SIG-M5 (cell line): ENCODE measurements around the gene ASH1L.
"Not testable (repeated sequence)": the region's sequence is repeated elsewhere in the genome, so short reads cannot be mapped to it uniquely, and the experiment has no call there.

Source experiments
- DNase-seq: peaks from one replicate; lab custom pipeline; 2025; lab: John Stamatoyannopoulos, UW

The ASH1L gene

DNA sequence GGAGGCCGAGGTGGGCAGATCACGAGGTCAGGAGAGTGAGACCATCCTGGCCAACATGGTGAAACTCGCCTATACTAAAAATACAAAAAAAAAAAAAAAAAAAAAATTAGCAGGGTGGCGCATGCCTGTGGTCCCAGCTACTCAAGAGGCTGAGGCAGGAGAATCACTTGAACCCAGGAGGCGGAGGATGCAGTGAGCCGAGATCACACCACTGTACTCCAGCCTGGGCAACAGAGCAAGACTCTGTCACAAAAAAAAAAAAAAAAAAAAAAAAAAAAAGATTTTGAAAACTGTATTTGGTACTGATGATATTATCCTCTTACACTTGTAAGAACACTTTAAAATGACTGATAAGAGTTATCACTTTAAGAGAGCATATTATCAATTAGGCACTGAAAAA, 74.2 kb downstream of the ASH1L start:
- not testable (repeated sequence) for DNase-seq

DNA sequence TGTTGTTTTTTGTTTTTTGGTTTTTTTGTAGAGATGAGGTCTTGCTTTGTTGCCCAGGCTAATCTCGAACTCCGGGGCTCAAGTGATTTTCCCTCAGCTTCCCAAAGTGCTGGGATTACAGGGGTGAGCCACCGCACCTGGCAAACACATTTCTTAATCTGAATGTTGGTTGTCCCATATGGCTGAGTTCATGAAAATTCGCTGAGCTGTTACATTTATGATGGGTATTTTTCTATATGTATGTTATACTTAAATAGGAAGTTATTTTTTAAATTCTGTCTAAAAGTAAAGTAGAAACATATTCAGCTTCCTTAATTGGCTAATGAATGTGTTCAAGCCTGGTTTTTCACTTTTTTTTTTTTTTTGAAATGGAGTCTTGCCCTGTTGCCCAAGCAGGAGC, 75.1 kb downstream of the ASH1L start:
- no peak for DNase-seq

DNA sequence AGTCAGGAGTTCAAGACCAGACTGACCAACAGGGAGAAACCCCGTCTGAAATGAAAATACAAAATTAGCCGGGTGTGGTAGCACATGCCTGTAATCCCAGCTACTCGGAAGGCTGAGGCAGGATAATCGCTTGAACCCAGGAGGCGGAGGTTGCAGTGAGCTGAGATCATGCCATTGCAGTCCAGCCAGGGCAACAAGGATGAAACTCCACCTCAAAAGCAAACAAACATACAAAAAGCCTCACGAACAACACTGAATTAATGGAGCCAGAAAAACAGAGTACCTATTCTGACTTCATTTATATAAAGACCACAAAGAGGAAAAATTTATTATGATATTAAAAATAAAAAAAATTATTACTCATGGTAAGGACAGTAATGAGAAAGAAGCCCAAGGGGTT, 75.7 kb downstream of the ASH1L start:
- not testable (repeated sequence) for DNase-seq

DNA sequence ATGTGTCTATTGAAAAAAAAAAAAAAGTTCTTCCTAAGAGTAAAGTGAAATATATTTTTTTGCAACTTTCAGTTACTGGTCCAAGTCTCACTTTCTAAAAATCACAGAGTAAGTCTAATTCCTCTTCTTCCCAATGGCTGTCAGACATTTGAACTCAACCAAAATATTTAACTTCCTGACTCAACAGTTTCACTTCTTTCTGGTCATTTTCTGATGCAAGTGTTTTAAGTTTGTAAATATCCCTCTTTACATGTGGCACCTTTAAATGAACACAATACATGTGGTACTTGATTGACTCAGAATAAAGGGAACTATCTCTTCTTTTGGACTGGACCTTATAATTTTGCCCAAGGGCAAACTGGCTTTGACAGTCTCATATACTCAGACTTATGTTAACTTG, 76.7 kb downstream of the ASH1L start:
- DNase-seq = peak; percentile 24

DNA sequence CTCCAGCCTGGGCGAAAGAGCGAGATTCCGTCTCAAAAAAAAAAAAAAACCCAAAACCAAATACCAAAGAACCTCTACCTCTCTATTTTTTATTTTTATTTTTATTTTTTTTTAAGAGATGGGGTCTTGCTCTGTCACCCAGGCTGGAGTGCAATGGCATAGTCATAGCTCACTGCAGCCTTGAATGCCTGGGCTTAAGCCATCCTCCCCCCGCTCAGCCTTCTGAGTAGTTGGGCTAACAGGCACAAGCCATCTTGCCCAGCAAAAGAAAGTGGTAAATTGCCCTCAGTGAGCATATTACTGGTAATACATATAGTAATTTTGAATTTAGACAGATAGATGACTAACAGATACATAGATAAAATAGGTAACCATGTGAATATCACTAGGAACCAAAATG, 77.4 kb downstream of the ASH1L start:
- DNase-seq = no peak

DNA sequence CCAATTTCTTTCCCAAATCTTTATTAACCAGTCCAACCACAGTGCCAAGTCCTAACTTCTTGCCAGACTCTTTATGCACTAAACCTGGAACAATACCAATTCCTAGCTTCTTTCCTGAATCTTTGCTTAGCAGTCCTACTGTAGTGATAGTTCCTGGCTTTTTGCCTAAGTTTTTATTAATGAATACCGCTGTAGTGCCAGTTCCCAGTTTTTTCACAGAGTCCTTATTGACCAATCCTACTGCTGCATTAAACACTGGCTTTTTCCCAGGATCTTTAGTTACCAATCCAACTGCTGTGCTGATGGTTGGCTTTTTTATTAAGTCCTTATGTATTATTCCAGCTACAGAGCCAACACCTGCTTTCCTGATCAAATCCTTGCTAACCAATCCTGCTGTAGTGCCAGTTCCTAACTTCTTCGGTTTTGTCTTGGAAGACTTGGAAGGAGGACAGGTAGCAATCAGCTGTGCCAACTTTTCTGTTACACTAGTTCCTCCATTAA, 80.8 kb downstream of the ASH1L start:
- DNase-seq = no peak

DNA sequence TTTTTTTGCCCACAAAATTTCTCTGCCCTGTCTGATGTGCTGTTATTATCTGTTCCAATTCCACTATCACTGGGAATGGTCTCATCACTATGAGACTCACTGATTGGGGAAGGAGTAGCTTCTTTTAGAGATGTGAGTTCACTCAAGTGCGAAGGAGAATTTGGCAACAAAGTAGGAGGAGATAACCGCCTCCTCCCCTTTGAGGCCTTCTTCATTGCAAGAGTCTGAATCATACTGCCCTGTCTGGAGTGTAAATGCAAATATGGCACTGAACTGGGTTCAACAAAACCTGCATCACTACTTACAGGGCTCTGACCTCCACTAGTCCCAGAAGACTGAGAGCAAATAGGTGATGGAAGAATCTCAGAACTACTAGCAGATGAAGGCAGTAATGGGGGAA, 83.4 kb downstream of the ASH1L start:
- DNase-seq = no peak

DNA sequence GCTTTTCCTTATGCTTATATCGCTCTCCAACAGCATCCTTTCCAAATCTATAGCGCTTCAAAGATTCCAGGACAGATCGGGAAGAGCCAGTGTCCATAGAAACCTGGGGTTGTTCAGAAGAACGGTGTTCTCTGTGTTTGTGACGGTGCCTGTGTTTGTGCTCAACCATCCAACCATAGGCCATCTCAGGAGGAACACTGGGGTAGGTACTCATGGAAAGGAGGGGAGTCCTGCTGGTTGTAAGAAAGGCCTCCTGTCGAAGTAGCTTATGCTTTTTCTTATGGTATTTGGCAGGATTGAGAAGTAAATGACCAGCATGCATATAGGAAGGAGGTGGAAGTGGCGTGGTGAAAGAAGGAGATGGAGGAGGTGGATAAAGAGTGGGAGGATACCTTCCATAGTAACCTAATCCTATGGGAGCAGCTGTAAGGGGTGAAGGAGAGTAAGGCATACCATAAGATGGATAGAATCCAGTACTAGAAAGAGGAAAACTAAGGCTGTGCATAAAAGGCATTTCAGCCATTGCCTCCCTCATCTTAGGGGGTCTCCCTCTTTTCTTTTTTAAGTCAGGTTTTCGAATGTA, 84.2 kb downstream of the ASH1L start:
- DNase-seq = no peak

DNA sequence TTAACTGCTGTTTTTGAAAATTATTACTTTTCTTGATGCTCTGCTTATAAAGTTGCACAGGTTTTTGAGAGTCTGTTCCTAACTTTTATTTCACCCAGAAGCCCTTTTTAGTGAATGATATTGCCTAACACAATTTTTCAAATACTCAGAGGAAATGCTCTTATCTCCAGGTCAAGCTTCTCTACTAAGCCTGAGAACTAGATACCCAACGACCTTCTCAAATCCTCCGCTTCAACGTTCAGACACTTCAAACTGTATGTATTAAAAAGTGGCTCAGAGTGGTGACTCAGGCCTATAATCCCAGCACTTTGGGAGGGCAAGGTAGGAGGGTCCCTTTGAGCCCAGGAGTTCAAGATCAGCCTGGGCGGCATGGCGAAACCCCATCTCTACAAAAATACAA, 88.5 kb downstream of the ASH1L start:
- DNase-seq = no peak

DNA sequence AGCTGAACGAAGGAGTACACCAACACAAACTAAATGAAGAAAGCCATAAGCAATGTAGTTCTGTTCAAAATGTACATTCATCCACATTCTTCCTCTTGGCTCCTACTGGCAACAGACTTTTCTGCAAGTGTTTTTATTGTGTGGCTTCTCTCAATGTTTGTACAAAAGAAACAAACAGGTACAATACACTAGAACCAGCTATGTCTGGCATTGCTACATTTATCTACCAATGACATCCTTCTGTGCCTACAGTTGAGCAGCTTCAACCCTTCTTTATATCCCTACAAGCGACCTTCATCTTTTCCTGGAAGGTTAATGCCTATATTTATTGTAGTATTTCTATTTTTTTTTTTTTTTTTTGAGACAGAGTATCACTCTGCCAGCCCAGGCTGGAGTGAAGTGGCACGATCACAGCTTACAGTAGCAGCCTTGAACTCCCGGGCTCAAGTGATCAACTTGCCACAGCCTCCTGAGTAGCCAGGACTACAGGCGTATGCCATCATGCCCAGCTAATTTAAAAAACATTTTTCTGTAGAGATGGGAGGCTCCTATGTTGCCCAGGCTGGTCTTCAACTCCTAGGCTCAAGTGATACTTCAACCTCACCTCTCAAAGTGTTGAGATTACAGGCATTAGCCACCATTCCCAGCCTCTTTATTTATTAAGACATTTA, 89.3 kb downstream of the ASH1L start:
- no peak for DNase-seq

DNA sequence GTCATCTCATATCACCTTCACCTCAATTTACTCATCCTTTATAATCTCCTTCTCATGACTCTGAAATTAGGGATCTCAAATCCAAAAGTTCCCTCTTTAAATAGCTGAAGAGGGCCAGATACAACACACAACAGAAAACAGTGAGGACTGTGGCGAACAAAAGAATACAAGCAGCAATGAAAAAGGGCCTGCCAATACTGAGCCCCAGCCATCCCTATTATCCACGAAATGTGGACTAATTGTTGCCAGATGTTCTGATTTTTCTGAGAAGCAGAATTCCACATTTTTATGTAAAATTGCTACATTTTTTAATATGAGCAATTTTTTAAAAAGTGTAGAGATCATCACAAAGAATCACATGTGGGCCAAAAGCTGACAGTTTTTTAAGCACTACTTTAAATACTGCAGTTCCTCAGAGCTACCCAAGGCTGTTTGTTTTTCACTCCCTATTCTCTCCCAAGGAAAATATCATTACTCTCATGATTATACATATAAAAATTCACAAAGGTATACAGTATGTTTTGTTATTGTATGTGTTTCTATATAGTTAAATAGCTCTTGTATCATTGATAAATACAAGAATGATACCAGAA, 90.0 kb downstream of the ASH1L start:
- DNase-seq = no peak

DNA sequence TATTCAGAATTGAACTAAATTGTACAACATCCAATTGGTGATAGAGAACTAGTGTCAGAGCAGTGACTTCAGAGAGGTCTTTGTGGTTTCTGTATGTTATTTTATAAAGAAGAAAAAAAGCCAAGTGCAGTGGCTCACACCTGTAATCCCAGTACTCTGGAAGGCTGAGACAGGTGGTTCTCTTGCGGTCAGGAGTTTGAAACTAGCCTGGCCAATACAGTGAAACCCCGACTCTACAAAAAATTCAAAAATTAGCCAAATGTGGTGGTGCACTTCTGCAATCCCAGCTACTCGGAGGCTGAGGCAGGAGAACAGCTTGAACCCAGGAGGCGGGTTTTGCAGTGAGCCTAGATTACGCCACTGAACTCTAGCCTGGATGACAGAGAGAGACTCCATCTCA, 90.7 kb downstream of the ASH1L start:
- DNase-seq = no peak

DNA sequence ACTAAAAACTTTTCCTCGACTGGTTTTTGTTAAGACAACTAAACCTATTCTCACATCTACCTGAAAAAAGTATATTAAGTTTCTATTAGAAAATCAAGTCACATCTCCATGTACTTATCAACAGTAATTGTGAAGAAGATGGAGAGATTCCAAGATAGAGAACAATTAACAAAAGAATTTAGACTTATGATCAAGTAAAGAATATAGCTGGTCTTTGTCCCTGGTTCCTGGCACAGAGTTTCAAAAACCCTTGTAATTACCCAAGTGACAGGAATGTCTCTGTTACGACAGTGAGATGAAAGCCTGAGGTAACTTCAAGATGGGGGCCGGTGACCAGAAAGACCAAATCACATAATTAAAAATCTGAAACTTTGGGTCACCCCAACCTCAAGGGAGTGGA, 91.6 kb downstream of the ASH1L start:
- DNase-seq = no peak

DNA sequence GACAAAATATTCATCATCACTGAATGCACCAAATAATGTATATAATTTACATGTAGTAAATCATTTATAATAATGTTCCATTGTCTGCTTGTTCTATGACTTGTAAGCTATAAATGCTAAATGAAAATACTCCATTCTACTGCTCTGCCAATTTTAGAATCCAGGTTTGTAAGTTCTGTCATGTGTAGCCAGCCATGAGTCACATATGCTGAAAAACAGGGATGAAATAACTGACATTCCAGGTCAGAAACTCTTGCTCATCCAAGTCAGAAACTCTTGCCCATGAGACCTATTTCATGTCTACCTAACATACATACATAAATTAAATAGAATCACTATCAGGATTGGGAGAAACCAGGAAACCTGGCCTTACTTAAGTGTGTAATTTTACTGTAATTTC, 95.6 kb downstream of the ASH1L start:
- DNase-seq = no peak

DNA sequence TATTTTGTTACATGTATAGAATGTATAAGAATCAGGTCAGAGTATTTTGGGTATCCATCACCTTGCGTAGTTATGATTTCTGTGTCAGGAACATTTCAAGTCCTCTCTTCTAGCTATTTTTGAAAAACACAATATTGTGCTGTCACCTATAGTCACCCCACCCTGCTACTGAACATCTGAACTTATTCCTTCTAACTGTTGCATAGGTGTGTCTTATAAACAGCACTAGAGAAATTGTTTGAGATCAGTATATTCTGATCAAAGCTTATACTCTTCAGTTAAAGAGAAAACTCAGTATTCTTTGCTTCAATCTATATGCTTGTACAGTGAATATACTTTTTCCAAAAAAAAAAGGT, 96.0 kb downstream of the ASH1L start:
- DNase-seq = no peak

DNA sequence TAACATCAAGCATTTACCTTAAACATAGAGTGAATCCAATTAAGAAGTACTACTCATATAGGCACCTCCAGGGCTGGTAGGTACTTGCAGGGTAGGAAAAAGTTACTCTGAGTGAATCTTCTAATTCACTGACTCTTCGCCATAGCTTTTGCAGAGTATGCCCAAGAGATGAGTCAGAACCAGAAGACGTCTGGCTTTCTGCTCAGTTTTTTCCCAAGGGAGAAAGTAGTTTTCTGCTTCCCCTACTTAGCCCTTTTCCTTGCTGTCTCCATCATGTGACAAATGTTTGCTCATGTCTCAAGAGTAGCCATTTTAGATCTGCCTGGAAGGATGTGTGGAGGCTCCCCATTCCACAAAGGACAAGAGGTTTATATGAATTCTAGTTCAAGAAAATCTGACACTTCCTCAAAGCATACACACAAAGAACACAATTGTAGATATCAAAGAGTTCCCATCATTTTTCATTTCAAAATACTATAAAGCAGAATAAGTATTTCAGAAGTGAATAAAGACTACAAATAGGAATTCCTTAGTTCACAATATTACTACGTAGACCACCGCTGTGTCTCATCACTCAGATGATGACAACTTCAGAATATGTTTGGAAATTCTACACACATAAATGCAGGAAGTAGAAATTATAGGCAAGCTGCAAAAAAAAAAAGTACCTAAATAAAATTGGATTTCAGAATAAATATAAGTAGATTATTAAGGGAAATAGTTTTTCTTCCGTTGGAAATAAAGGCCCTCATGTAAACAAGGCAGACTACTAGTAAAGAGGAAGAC, 98.5 kb downstream of the ASH1L start:
- no peak for DNase-seq

DNA sequence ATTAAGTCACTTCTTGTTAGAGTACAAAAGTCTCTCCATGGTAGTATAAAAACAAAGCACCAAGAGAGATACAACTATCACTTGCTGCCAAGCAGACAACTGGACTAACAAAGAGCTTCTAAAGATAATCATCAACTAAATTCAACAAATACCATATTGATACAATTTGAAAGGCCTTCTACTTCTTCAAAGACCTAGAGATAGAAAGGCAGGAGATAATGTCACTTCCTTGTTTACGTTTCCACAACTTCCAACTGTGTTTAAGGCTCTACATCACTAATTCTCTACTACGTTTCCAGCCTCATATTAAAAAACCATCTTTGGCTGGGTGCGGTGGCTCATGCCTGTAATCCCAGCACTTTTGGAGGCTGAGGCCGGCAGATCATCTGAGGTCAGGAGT, 104.5 kb downstream of the ASH1L start:
- DNase-seq = no peak

DNA sequence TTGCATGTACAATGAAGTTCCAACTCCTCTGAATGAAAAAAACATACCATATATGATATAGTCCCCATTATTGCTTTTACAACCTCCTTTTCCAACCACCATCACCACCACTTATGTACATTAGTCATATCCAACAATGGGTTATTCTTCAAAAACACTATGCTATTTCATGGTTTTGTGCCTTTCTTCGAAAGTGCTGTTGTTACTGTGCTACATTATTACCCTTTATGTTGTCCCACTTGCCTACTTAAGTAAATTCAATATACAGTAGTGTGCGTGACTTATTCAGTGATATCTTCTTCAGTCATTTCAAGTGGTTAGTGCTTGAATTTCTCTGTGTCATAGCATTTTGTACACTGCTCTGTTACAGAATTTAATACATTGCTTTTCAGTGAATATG, 105.3 kb downstream of the ASH1L start:
- DNase-seq = no peak

DNA sequence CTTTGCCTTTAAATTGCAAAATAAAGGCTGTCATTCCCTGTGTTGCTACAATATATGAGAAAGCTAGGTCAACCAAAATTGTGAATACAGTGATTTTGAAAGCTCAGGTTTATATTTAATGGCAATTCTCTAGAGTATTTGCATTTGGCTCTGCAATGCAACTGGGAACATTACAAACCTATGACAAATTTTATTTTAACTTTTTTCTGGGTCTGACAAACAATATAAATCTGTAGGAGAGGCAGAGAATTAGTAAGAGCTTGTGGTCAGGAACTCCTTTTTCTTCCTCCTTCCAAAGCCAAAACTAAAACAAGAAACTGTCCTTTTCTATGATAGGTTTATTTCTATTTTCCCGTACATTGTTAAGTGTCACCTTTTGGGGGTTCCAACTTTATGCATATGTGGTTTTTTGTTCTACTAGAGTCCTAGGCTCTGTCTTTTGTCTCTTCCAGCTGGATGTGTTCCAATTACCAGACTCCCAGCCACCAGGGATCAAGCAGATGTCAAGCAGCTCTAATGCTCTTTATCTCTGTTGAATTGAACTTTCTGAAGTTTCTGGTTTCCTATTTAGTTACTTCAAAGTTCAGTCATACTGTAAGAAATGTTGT, 106.9 kb downstream of the ASH1L start:
- DNase-seq = no peak

DNA sequence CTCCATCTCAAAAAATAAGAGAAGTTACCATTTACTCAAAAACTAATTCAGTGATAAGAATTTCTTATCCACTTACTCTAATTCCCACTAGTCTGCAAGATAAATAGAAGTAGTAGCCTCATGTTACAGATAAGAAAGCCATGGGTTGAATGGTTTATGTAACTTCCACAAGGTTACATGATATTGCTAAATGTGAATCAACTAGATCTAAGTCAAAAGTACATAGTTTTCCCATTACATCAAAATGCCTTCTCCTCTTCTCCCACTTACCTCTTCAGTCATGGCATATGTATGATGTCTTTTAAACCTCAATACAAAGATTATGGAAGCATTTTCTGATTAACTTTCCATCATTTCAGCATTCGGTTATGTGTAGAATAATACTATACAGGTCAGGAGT, 108.5 kb downstream of the ASH1L start:
- no peak for DNase-seq

DNA sequence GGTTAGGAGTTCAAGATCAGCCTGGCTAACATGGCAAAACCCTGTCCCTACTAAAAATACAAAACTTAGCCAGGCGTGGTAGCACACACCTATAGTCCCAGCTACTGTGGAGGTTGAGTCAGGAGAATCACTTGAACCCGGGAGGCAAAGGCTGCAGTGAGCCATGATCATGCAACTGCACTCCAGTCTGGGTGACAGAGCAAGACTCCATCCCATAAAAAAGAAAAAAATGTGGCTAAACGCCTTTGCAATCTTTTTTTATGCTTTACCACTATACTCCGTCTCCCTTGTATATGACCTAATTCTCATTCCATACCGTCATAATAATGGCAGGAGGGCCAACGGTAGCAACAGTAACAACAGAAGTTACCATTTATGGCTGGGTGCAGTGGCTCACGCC, 109.5 kb downstream of the ASH1L start:
- no peak for DNase-seq

DNA sequence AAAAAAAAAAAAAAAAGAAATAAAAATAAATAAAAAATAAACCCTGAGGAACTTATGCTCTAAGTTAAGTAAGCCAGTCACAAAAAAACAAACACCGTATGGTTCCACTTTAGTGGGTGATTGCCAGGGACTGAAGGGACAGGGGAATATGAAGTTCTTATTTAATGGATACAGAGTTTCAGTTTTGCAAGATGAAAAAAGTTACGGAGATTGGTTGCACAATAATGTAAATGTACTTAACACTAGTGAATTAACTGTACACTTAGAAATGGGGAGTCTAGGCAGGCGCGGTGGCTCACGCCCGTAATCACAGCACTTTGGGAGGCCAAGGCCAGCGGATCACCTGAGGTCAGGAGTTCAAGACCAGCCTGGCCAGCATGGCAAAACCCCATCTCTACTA, 111.4 kb downstream of the ASH1L start:
- no peak for DNase-seq

DNA sequence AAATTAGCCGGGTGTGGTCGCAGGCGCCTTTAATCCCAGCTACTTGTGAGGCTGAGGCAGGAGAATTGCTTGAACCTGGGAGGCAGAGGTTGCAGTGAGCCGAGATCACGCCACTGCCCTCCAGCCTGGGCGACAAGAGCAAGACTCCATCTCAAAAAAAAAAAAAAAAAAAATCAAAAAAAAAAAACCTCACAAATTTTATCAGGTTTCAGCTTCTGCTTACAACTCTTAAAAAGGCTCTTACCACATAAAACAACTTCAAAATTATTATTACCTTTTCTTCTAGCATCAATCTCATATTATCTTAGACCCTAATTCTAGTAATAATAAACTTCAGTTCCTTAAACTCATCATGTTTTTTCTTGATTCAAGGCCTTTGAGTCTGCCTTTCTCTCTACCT, 120.2 kb downstream of the ASH1L start:
- not testable (repeated sequence) for DNase-seq
